Tibial nerve (tissue), 4 donors: Measurements from ENCODE around the gene BTBD6. TPM values are rescaled to one million over a fixed set of nuclear protein-coding genes. Genes with fewer than 3 reads are reported as not detected.
A peak's percentile ranks its signal among the peaks of the same experiment; 100 is the strongest.

ENCODE experiments used
- DNase-seq, 2 donors: peaks; one replicate each; pipeline ENCODE4 v3.0.0-alpha.2; 2019; ENCODE audit warnings: low spot score in 2 of 2
- H3K27ac ChIP-seq, 4 donors: fragments of 200-600 bp; sonication (generic) in 3 of 4; one replicate each; pipeline ENCODE4 v1.5.1; 2017 to 2019; ENCODE audit warnings: mild to moderate bottlenecking in 1 of 4
- H3K27me3 ChIP-seq, 2 donors: fragments of 200-600 bp; sonication (generic) in 1 of 2; one replicate each; pipeline versions ENCODE4 v1.5.1 to v1.6.0; 2017 to 2019
- H3K36me3 ChIP-seq, 3 donors: fragments of 200-600 bp; sonication (generic); one replicate each; pipeline ENCODE4 v1.5.1; 2018 to 2019
- H3K4me1 ChIP-seq, 4 donors: fragments of 200-600 bp; sonication (generic) in 3 of 4; one replicate each; pipeline ENCODE4 v1.5.1; 2017 to 2019
- H3K4me3 ChIP-seq, 4 donors: fragments of 200-600 bp; sonication (generic) in 3 of 4; one replicate each; pipeline ENCODE4 v1.5.1; 2017 to 2019; ENCODE audit warnings: mild to moderate bottlenecking in 1 of 4, moderate library complexity in 1 of 4
- H3K9me3 ChIP-seq, 4 donors: fragments of 200-600 bp; sonication (generic) in 3 of 4; one replicate each; pipeline ENCODE4 v1.5.1; 2017 to 2019
- EP300 ChIP-seq, 2 donors: sonication (generic); formaldehyde crosslinking; IDR thresholded peaks; one replicate each; pipeline ENCODE4 v1.6.1; 2017; ENCODE audit warnings: antibody characterized with exemption in 2 of 2, mild to moderate bottlenecking in 1 of 2
- POLR2A ChIP-seq, 2 donors: fragments of 450-650 bp; IDR thresholded peaks; one replicate each; pipeline ENCODE4 v1.6.1; 2017; ENCODE audit warnings: antibody characterized with exemption in 2 of 2, mild to moderate bottlenecking in 2 of 2, moderate library complexity in 2 of 2
- WGBS, 2 donors: methylation state at CpG; one replicate each; pipeline ENCODE4 v1.1.5; 2018; 5-methylcytosine and 5-hydroxymethylcytosine counted together
- total RNA-seq, 4 donors: library from RNA; depleted of rRNA; stranded (reverse); fragments of >200 nt; gene quantifications; one replicate each; pipeline ENCODE4 v1.1.0, GENCODE V29; 2016
- TF ChIP-seq, protein P1 (sequence below), 5 experiments: fragments of 200-600 bp in 3 of 5; fragments of 450-650 bp in 2 of 5; sonication (generic) in 3 of 5; IDR thresholded peaks; one replicate each; pipeline ENCODE4 v1.5.1; 2016 to 2019; ENCODE audit warnings: antibody characterized with exemption in 5 of 5, mild to moderate bottlenecking in 3 of 5, moderate library complexity in 2 of 5

The BTBD6 gene
- total RNA-seq, 4 donors from 2014 or later, result 53.7 to 61.2 (median 53.9) TPM

DNA sequence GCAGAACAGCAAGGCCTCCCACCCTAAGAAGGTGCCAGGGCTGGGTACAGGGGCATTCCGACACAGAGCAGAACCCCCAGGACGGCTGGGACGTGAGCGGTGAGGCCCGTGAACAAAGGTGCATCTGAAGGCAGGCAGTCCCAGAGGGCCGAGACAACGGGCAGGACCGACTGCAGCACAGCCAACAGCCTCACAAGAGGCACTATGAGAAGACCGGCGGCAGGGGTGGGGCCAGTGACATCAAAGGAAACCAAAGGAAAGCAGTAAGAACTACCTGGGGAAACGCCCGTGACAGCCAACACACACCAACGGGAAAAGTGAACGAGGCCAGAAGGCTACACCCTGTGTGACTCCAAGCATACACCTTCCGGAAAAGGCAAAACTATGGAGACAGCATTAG is 9.1 kb downstream of the BTBD6 start:
- H3K4me1 ChIP-seq, result peaks cover 0 to 3% (median 0%) of the 10 kb centered on the region in 4 donors
- TF ChIP-seq POLR2A (IDR thresholded peaks at IDR 0.05) (no peak), EP300 (IDR thresholded peaks at IDR 0.05) (no peak)
- TF ChIP-seq, protein P1, sequence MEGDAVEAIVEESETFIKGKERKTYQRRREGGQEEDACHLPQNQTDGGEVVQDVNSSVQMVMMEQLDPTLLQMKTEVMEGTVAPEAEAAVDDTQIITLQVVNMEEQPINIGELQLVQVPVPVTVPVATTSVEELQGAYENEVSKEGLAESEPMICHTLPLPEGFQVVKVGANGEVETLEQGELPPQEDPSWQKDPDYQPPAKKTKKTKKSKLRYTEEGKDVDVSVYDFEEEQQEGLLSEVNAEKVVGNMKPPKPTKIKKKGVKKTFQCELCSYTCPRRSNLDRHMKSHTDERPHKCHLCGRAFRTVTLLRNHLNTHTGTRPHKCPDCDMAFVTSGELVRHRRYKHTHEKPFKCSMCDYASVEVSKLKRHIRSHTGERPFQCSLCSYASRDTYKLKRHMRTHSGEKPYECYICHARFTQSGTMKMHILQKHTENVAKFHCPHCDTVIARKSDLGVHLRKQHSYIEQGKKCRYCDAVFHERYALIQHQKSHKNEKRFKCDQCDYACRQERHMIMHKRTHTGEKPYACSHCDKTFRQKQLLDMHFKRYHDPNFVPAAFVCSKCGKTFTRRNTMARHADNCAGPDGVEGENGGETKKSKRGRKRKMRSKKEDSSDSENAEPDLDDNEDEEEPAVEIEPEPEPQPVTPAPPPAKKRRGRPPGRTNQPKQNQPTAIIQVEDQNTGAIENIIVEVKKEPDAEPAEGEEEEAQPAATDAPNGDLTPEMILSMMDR (IDR thresholded peaks at IDR 0.05), result no peak
- H3K27me3 ChIP-seq, result no peaks in the 10 kb centered on the region
- peaks cover 0 to 75% (median 0%) of the 10 kb centered on the region in 3 donors for H3K36me3 ChIP-seq
- H3K27ac ChIP-seq, result no peak overlapping the region
- 85 to 89% methylated on average over 15 of the region's 15 CpGs for WGBS, 2 donors
- no peak overlapping the region for H3K4me3 ChIP-seq
- no peak for DNase-seq
- no peaks in the 10 kb centered on the region for H3K9me3 ChIP-seq

GRCh38 chr14:105258846-105259245 is 10.5 kb downstream of the BTBD6 start:
- 86 to 90% methylated on average over 7 of the region's 7 CpGs for WGBS, 2 donors
- Histone ChIP-seq H3K9me3 (no peaks in the 10 kb centered on the region), H3K4me1 (peaks cover 0 to 3% (median 0%) of the 10 kb centered on the region in 4 donors), H3K27me3 (no peaks in the 10 kb centered on the region), H3K4me3 (no peak overlapping the region), H3K27ac (no peak overlapping the region), H3K36me3 (peaks cover 0 to 68% (median 0%) of the 10 kb centered on the region in 3 donors)
- DNase-seq, result no peak
- TF ChIP-seq, protein P1 (IDR thresholded peaks at IDR 0.05), result no peak
- TF ChIP-seq POLR2A (IDR thresholded peaks at IDR 0.05) (no peak), EP300 (IDR thresholded peaks at IDR 0.05) (no peak)

GRCh38 chr14:105260959-105261358 is 12.6 kb downstream of the BTBD6 start:
- H3K27me3 ChIP-seq, result no peaks in the 10 kb centered on the region
- H3K36me3 ChIP-seq, result peaks cover 0 to 60% (median 0%) of the 10 kb centered on the region in 3 donors
- no peak for DNase-seq
- no peak for TF ChIP-seq EP300 (IDR thresholded peaks at IDR 0.05)
- no peak for TF ChIP-seq POLR2A (IDR thresholded peaks at IDR 0.05)
- TF ChIP-seq, protein P1 (IDR thresholded peaks at IDR 0.05), result no peak
- H3K27ac ChIP-seq, result no peak overlapping the region
- no peaks in the 10 kb centered on the region for H3K9me3 ChIP-seq
- no peaks in the 10 kb centered on the region for H3K4me1 ChIP-seq
- WGBS, 2 donors, result 67 to 74% methylated on average over 11 of the region's 12 CpGs
- no peak overlapping the region for H3K4me3 ChIP-seq

GRCh38 chr14:105261781-105262180 is 13.4 kb downstream of the BTBD6 start:
- no peaks in the 10 kb centered on the region for H3K4me1 ChIP-seq
- no peaks in the 10 kb centered on the region for H3K27me3 ChIP-seq
- H3K4me3 ChIP-seq, result no peak overlapping the region
- no peak overlapping the region for H3K27ac ChIP-seq
- peaks cover 0 to 60% (median 0%) of the 10 kb centered on the region in 3 donors for H3K36me3 ChIP-seq
- no peak for TF ChIP-seq EP300 (IDR thresholded peaks at IDR 0.05)
- no peak for TF ChIP-seq POLR2A (IDR thresholded peaks at IDR 0.05)
- TF ChIP-seq, protein P1 (IDR thresholded peaks at IDR 0.05), result no peak
- WGBS, 2 donors, result 91 to 94% methylated on average over 12 to 15 of the region's 20 CpGs
- no peaks in the 10 kb centered on the region for H3K9me3 ChIP-seq
- DNase-seq, result no peak

GRCh38 chr14:105267820-105268548 is 19.7 kb downstream of the BTBD6 start:
- DNase-seq, result no peak
- 71 to 79% methylated on average over 19 to 21 of the region's 21 CpGs for WGBS, 2 donors
- H3K36me3 ChIP-seq, result peaks cover 0 to 69% (median 0%) of the 10 kb centered on the region in 3 donors
- TF ChIP-seq POLR2A (IDR thresholded peaks at IDR 0.05), result no peak
- peaks cover 0 to 6% (median 0%) of the 10 kb centered on the region in 4 donors for H3K4me1 ChIP-seq
- no peaks in the 10 kb centered on the region for H3K27me3 ChIP-seq
- no peak overlapping the region for H3K4me3 ChIP-seq
- H3K9me3 ChIP-seq, result no peaks in the 10 kb centered on the region
- peak overlapping the region in 1 of 4 donors; percentile 2 for H3K27ac ChIP-seq
